HG03342 (cell line): ENCODE data around the gene CSK.
A peak's percentile ranks its signal among the peaks of the same experiment; 100 is the strongest.

Experiments
- ATAC-seq: cut with Tn5 transposase; IDR thresholded peaks from one replicate; pipeline ENCODE4 v1.9.1; 2021; ENCODE audit warnings: mild to moderate bottlenecking, moderate library complexity; ENCODE audit not compliant: unreplicated experiment

CSK gene

DNA sequence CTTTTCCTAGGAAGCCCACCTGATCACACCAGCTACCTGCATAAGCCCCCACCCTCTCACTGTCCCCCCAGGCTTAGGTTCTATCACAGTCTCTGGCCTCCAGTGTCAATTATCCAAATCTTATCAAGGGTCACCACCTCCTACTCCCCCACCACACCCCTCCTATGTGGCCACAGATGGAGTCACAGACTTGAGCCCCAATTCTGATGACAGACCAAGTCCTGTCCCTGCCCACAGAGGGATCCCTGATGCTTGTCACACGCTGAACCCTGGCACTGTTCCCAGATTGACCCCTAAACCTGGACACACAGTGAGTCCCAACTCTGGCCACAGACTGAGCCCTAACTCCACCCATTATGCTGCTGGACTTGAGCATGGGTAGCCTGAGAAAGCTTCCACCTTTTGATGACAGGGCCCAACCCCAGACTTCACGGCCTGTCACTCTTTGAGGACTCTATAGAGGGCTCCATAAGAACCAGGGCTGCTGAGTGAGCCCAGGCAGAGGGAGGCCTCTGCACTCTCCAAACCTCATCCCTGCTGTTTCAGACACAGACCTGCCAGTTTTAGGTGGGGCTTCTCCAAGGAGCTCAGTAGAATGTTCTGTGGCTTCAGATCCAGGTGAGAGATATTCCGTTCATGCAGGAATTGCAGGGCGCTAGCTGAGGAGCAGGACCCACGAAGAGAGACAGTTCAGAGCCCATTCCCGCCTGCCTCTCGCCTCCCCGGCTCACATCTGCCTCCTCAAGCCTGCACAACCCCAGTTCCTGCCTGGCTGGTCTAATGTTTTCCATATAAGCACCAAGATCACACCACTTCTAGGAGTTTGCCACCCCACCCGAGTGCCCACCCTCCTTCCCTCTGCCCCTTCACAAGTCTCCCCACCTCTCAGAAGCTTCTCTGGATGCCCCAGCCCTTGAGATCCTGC is 59.2 kb downstream of the CSK start:
- ATAC-seq, result no peak

DNA sequence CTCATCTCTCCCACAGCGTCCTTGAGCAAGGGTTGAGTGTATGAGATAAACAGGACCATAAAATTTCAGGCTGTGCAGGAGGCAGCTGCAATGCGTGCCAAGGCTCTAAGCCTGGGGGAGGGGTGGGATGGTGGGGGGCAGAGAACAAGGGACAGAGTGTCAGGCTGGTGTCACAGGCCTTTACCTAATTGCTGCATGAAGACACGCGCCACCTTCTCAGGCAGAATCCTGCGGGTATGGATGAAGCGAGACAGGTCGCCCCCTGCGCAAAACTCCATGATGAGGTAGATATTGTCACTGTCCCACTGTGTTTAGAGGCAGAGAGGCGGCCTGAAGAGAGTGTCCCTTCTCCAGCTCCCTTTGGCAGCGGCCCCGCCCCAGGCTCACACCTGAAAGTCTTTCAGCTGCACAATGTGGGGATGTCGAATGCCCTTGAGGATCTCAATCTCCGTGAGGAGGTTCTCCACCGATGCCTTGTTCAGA is 60.1 kb downstream of the CSK start:
- no peak for ATAC-seq

DNA sequence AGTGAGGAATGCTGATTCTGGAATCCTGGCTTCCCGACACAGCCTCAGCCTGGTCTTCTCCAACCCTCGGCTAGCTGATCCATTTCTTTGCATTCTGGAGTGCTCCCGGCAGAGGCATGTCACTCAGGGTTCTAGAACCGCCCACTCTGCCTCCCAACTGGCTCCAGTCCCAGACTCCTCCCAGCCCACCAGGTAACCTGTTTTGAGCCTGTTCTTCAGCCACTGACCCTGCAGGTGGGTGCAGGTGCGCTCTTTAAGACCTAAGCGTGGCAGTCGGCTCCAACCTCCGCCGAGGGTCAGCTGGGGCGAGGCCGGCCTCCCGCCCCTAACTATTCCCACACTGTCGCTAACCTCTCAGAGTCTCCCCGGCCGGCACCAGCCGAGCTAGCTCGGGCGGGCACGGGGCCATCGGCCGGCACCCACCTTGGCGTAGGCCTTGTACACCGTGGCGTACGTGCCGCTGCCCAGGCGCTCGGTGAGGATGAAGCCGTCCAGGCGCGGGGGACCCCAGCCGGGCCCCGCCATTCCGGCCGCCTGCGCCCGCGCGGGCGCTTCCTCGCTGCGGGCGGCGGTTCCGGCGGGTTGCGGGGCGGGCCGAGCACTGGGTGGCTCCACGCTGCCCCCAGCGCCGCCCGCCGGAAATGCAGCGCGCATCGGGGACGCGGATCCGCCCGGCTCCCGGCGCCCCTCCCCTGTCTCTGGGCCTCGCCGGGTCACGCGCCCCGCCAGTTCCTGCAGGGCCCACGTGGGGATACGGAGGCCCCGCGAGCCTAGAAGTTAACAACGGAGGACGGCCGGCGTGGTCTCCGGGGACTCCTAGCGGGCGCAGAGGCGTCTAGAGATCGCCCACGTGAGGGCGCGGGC is 60.9 kb downstream of the CSK start, which contains the start of gene ULK3:
Gene ULK3, minus strand, starts transcription at position 576 of the 864 bp plus-strand sequence. Its CDS starts 51 bp downstream, at position 525.
- ATAC-seq, result peak; percentile 80

DNA sequence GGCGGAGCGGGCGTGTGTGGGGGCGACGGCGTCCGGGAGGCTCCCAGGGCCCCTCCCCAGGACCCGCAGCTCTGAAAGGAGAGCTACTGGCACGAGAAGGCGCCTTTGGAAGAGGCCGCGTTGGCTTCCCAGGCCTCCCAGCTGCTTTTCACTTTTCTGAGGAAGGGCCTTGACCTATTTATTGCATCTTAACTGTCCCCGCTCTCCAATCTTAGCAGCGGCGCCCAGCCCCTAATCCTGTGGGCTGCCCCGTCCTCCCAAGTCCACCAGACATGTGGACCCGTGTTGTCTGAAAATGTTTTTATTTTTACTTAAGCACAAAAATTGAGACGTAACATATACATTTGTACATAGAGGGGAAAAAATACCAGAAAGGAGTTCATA is 61.6 kb downstream of the CSK start:
- no peak for ATAC-seq

DNA sequence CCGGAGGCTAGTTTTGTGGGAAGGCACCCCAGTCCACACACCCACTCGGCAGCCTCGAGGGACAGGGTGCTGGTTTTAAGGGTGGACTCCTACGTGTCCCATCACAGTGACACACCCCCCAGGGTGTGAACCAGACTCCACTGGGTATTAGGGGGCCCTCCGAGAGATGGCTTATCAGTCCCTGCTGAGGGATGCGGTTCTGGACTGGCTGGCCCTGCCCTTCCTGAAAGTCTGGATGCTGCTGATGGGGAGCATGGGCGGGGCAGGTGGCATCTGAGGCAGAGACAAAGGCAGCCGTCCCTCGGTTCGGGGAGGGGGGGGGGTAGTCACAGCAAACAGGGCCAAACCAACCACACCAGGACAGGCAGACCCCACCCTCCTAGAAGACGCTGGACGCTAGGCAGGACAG is 62.0 kb downstream of the CSK start:
- ATAC-seq, result no peak

DNA sequence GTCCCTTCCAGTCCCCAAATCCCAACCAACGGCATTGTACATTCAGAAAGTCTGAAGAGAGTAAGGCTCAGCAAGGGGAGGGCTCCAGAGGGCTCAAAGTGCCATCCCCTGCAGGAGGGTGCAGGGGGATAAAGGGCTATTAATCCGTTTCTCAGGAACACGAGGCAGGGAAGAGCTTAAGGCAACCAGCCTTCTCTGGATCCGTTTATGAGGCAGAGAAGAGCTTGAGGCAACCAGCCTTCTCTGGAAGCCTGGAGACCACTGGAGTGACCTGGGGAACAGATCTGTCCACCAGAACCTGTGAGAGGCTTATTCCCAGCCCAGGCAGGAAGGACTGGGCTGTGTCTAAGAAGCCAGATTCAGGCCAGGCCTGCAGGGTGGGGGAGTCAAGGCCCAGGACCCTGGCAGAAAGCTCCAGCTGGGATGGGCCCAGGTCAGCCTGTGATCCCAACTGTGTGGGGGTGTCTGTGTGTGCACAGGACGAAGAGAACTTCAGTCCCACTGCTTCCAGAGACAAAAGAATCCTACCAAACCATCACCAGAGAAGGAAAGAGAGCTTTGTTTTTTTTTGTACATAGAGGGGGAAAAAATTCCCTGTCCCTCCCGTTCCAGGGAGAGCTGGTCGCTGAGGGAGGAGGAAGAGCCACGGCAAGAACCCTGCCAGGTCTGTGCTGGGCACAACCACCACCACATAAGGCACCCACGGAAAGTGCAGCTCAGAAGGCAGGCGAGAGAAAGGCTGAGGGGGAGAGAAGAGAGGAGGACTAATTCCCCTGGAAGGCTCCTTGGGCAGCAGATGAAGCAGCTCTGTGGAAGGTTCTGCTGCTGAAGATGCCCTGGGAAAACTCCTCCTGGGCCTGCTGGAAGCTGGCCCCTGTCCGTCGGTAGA is 62.7 kb downstream of the CSK start:
- ATAC-seq, result no peak

DNA sequence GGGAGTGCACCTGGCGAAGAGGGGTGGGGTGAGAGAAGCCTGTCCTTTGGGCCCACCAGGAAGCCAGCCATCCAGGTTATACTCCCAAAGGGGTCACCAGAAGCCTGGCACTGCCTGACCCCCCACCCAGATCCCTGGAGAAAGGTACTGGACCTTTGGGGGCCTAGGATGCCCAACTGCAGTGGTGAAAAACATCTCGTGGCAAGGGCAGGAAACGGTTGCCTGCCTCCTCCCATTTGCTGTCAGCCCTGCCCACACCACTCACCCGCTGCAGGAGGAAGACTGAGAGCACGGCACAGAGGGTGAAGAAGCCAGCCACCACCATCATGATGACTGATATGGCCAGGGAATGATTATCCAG is 63.3 kb downstream of the CSK start:
- no peak for ATAC-seq

DNA sequence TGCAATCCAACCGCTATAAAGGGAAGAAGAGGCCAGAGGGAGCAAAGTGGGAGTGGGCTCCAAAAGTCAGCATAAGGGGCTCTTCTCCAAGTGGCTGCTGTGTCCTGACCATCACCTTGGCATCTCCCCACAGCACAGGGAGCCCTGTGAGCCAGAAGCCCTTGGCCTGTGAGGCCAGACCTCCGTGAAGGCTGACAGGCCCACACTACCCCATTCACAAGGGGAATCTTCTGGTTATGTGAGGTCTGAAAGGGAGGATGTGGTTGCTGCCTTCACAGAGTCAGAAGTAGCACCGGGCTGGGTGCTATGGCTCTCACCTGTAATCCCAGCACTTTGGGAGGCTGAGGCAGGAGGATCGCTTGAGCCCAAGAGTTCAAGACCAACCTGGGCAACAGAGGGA is 63.7 kb downstream of the CSK start:
- ATAC-seq, result no peak

DNA sequence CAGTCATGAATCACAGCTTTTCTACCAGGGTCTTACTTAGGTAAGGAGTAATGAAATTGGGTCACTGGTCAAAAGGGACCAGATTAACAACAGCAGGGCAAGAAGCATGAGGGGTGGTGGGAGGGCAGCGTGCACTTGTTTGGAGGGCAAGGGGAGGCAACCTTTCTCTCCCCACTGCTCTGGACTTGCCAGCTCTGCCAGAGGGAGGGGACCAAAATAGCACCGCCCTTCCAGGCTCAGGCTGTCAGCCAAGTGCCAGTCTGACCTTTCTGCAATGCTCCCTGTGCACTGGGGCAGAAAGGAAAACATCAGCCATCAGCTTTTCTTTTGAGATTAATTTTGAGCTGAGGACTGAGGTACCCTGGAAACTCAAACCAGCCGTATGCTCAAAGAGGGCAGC is 65.6 kb downstream of the CSK start:
- no peak for ATAC-seq

DNA sequence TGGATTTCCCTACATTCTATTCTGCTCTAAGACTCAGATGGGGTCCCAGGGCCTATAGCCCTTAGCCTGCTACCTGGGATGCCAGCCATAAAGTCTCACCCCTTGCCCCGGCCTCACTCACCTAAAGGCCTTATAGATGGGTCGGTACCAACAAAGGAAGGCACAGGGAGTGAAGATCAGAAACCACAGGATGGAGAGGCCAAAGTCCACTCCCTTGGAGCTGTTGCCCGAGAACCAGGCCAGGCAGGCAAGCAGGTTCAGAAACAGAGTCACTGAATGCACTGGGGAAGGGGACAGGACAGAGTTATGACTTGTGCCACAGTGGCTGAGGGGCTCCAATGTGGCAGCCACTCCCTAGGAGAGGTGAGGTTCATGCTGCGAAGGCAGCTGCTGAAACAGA is 68.5 kb downstream of the CSK start:
- no peak for ATAC-seq

DNA sequence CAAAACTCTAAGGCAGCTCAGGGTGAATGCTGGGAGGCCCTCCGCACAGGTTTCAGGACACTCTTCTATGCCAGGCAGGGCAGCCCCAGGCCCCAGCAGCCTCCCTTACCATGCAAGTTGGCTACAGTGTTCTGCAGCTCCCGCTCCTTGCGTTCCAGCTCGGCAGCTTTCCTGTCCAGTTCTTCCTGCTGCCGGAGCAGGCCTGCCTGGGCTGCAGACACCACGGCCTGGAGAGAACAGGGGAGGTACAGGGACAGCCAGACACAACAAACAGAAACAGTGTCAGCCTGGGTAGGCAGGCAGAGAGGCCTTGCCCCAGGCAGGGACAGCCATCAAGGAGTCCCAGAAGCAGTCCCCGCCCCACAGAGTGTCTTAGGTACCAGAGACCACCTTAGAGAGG is 70.1 kb downstream of the CSK start:
- ATAC-seq, result no peak
